SU-DHL-6 (cell line): ENCODE data around the gene RRAD.

Experiments used
- H2AFZ ChIP-seq: fragments of 200-600 bp; sonication (generic); 2 replicates; pipeline ENCODE4 v1.6.1; 2014; ENCODE audit warnings: low read depth, mild to moderate bottlenecking, moderate library complexity, mixed read lengths, antibody characterized with exemption, low read length; ENCODE audit not compliant: severe bottlenecking
- H3F3A ChIP-seq: fragments of 200-600 bp; shearing (Covaris generic); 2 replicates; pipeline ENCODE4 v1.6.0; 2016; ENCODE audit warnings: antibody characterized with exemption, mild to moderate bottlenecking; ENCODE audit not compliant: insufficient read depth
- H3K27ac ChIP-seq: fragments of 200-600 bp; sonication (generic); 2 replicates; pipeline ENCODE4 v1.5.1; 2016; ENCODE audit warnings: low read depth, mild to moderate bottlenecking, low read length, moderate library complexity, mixed read lengths
- H3K27me3 ChIP-seq: fragments of 200-600 bp; sonication (generic), shearing (Covaris generic); 2 replicates; pipeline ENCODE4 v1.6.0; 2014; ENCODE audit warnings: mild to moderate bottlenecking, low read length
- H3K36me3 ChIP-seq: fragments of 200-600 bp; sonication (generic); 2 replicates; pipeline ENCODE4 v1.6.1; 2014; ENCODE audit warnings: mild to moderate bottlenecking, low read length, mixed read lengths
- H3K4me2 ChIP-seq: fragments of 300-600, 200-600 bp; shearing (Covaris generic), sonication (generic); 2 replicates; pipeline ENCODE4 v1.6.0; 2014; ENCODE audit warnings: low read length, low read depth, mild to moderate bottlenecking; ENCODE audit not compliant: poor library complexity, severe bottlenecking
- H3K4me3 ChIP-seq: fragments of 200-600 bp; sonication (generic); 2 replicates; pipeline ENCODE4 v1.5.1; 2014; ENCODE audit warnings: antibody characterized with exemption, low read length, mild to moderate bottlenecking, mixed read lengths; ENCODE audit not compliant: insufficient read depth, poor library complexity, severe bottlenecking
- H3K79me2 ChIP-seq: fragments of 200-600 bp; sonication (generic); 2 replicates; pipeline ENCODE4 v1.6.1; 2014; ENCODE audit warnings: mild to moderate bottlenecking, low read length, moderate library complexity; ENCODE audit not compliant: insufficient read depth
- H3K9ac ChIP-seq: fragments of 200-600 bp; sonication (generic); 2 replicates; pipeline ENCODE4 v1.7.0; 2014; ENCODE audit warnings: mild to moderate bottlenecking, low read length
- H3K9me2 ChIP-seq: fragments of 200-600 bp; sonication (generic); replicated peaks from 2 replicates; pipeline ENCODE4 v1.6.1; 2014; ENCODE audit warnings: low read length; ENCODE audit not compliant: insufficient read depth
- H3K9me3 ChIP-seq: fragments of 200-600 bp; sonication (generic); 2 replicates; pipeline ENCODE4 v1.6.1; 2014; ENCODE audit warnings: low read length, mixed read lengths; ENCODE audit not compliant: insufficient read depth
- H4K20me1 ChIP-seq: fragments of 200-600 bp; sonication (generic); 2 replicates; pipeline ENCODE4 v1.6.1; 2014; ENCODE audit warnings: low read depth, mild to moderate bottlenecking, antibody characterized with exemption, low read length, moderate library complexity, mixed read lengths
- EZH2phosphoT487 ChIP-seq: fragments of 200-600 bp; sonication (generic), shearing (Covaris generic); conservative IDR thresholded peaks from 2 replicates; pipeline ENCODE4 v1.6.1; 2018; ENCODE audit warnings: mild to moderate bottlenecking, antibody characterized with exemption, low read length, moderate library complexity, mixed read lengths
- TF ChIP-seq, protein P1 (sequence below): fragments of 200-600 bp; sonication (generic); IDR thresholded peaks from one replicate; pipeline ENCODE4 v1.5.1; 2017; ENCODE audit warnings: antibody characterized with exemption, mild to moderate bottlenecking, low read length, moderate library complexity; ENCODE audit not compliant: insufficient read depth, poor library complexity, severe bottlenecking

RRAD gene

GRCh38 chr16:66916518-66916917, 8.8 kb downstream of the RRAD start:
- 0 out of 2 replicates have a peak, but pooled peaks cover 2% of the 10 kb centered on the region for H3K27me3 ChIP-seq
- H3K9me2 ChIP-seq = no peaks in the 10 kb centered on the region
- TF ChIP-seq, protein P1, sequence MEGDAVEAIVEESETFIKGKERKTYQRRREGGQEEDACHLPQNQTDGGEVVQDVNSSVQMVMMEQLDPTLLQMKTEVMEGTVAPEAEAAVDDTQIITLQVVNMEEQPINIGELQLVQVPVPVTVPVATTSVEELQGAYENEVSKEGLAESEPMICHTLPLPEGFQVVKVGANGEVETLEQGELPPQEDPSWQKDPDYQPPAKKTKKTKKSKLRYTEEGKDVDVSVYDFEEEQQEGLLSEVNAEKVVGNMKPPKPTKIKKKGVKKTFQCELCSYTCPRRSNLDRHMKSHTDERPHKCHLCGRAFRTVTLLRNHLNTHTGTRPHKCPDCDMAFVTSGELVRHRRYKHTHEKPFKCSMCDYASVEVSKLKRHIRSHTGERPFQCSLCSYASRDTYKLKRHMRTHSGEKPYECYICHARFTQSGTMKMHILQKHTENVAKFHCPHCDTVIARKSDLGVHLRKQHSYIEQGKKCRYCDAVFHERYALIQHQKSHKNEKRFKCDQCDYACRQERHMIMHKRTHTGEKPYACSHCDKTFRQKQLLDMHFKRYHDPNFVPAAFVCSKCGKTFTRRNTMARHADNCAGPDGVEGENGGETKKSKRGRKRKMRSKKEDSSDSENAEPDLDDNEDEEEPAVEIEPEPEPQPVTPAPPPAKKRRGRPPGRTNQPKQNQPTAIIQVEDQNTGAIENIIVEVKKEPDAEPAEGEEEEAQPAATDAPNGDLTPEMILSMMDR = no peak
- no peak for TF ChIP-seq EZH2phosphoT487
- H3F3A ChIP-seq = no peaks in the 10 kb centered on the region
- no peak overlapping the region for H3K4me3 ChIP-seq
- no peak overlapping the region for H3K4me2 ChIP-seq
- no peaks in the 10 kb centered on the region for H3K79me2 ChIP-seq
- H3K27ac ChIP-seq = no peak overlapping the region
- no peaks in the 10 kb centered on the region for H4K20me1 ChIP-seq
- H2AFZ ChIP-seq = no peak overlapping the region
- no peak overlapping the region for H3K9ac ChIP-seq
- no peaks in the 10 kb centered on the region for H3K36me3 ChIP-seq
- no peaks in the 10 kb centered on the region for H3K9me3 ChIP-seq

- H4K20me1 ChIP-seq = no peaks in the 10 kb centered on the region
- H3K9ac ChIP-seq = no peak overlapping the region
- H3F3A ChIP-seq = no peaks in the 10 kb centered on the region
- no peaks in the 10 kb centered on the region for H3K36me3 ChIP-seq
- H3K27me3 ChIP-seq = 0 out of 2 replicates have a peak, but pooled peaks cover 2% of the 10 kb centered on the region
- TF ChIP-seq, protein P1 = no peak
- no peak for TF ChIP-seq EZH2phosphoT487
- no peak overlapping the region for H3K4me2 ChIP-seq
- no peak overlapping the region for H3K27ac ChIP-seq
- no peak overlapping the region for H3K4me3 ChIP-seq
- H3K9me3 ChIP-seq = no peaks in the 10 kb centered on the region
- H3K9me2 ChIP-seq = no peaks in the 10 kb centered on the region
- H2AFZ ChIP-seq = no peak overlapping the region
- no peaks in the 10 kb centered on the region for H3K79me2 ChIP-seq
Observed at GRCh38 chr16:66915041-66915440, 10.3 kb downstream of the RRAD start.

DNA sequence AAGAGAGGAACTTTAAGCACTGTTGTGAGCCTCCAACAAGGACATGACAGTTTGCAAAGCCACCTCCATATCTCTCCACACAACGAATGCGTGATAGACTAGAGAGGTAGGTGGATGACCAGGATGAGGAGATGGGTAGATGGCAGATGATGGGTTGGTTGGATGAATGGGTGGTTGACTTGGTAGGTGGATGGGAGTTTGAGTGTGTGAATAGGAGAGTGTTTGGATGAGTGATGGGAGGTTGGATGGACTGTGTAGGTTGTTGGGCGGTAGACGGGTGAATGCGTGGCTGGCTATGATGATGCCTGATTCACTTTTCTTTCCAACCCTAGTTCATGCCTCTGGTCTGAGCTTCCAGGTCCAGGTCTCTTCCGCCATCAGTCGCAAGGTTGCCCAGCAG, 10.8 kb downstream of the RRAD start:
- H3K79me2 ChIP-seq = no peaks in the 10 kb centered on the region
- no peak overlapping the region for H3K4me2 ChIP-seq
- H4K20me1 ChIP-seq = no peaks in the 10 kb centered on the region
- TF ChIP-seq, protein P1 = no peak
- no peak for TF ChIP-seq EZH2phosphoT487
- no peak overlapping the region for H2AFZ ChIP-seq
- 0 out of 2 replicates have a peak, but pooled peaks cover 2% of the 10 kb centered on the region for H3K27me3 ChIP-seq
- H3K4me3 ChIP-seq = no peak overlapping the region
- no peaks in the 10 kb centered on the region for H3K9me3 ChIP-seq
- no peaks in the 10 kb centered on the region for H3K9me2 ChIP-seq
- H3K9ac ChIP-seq = no peak overlapping the region
- no peaks in the 10 kb centered on the region for H3K36me3 ChIP-seq
- no peaks in the 10 kb centered on the region for H3F3A ChIP-seq
- no peak overlapping the region for H3K27ac ChIP-seq
